Cardiac fibroblast (primary cell): ENCODE data around the gene TMEM131.
A peak's percentile ranks its signal among the peaks of the same experiment; 100 is the strongest.

Source experiments
- DNase-seq, 2 donors: peaks; one replicate each; pipeline versions ENCODE4 v3.0.0 to v3.0.0-alpha.2; 2010; ENCODE audit warnings: low read depth in 2 of 2
- H3K4me3 ChIP-seq, 2 donors: replicated peaks in 1 of 2; 1 replicate in 1 of 2; 2 replicates in 1 of 2; pipeline ENCODE4 v1.5.1; 2011; ENCODE audit warnings: low read depth in 2 of 2, low read length in 2 of 2, mild to moderate bottlenecking in 2 of 2, moderate library complexity in 1 of 2
- CTCF ChIP-seq: IDR thresholded peaks from one replicate; pipeline ENCODE4 v1.5.1; 2011; ENCODE audit warnings: low read depth, mild to moderate bottlenecking, low read length, inconsistent platforms

TMEM131 gene

GRCh38 chr2:98009887-98010760 lies 14.4 kb upstream of the TMEM131 start:
- H3K4me3 ChIP-seq, result no peak overlapping the region
- no peak for TF ChIP-seq CTCF
- DNase-seq, result peak; percentile 58 to 65

- no peak overlapping the region for H3K4me3 ChIP-seq
- no peak for TF ChIP-seq CTCF
- DNase-seq, result no peak
These were observed 12.7 kb upstream of the TMEM131 start for GRCh38 chr2:98008415-98008814.

GRCh38 chr2:98006378-98006777 lies 10.6 kb upstream of the TMEM131 start:
- no peak overlapping the region for H3K4me3 ChIP-seq
- TF ChIP-seq CTCF, result no peak
- no peak for DNase-seq

- no peak for DNase-seq
- no peak for TF ChIP-seq CTCF
- no peak overlapping the region for H3K4me3 ChIP-seq
These were observed 8.9 kb upstream of the TMEM131 start for GRCh38 chr2:98004613-98005012.

- H3K4me3 ChIP-seq, result no peak overlapping the region
- no peak for TF ChIP-seq CTCF
- no peak for DNase-seq
These were observed 8.3 kb upstream of the TMEM131 start for GRCh38 chr2:98004047-98004446.

GRCh38 chr2:97999536-97999935 lies 3.8 kb upstream of the TMEM131 start:
- no peak for TF ChIP-seq CTCF
- H3K4me3 ChIP-seq, result no peak overlapping the region
- no peak for DNase-seq
